ENCODE results near the gene NME4.

NME4 gene

DNA sequence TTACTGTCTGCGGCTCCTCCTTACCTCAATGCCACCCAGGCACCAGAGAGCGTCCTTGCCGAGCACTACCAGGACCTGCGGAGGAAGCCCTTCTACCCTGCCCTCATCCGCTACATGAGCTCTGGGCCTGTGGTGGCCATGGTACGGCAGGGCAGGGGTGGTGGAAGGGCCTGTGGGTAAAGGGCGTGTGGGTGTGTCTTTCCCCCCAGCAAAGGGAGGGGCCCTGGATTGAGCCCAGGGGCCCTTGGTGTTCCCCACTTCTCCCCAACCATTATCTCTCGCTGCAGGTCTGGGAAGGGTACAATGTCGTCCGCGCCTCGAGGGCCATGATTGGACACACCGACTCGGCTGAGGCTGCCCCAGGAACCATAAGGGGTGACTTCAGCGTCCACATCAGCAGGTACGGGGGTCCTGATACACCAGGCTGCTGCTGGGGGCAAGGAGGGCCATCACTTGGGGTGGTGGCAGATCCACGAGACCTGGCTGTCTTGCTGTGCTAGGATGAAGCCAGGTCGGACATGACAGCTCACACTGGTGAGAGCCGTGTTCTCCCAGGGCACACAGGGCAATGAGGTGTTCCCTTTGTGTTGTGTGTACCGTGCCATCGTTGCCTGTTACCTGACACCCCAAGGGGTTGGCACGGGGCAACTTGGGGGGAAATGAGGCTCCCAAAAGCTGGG lies 2.5 kb downstream of the NME4 start:
- H3K9ac ChIP-seq (ENCODE audit: low read depth in 1 of 2, low read length in 2 of 2), result no peak overlapping the region
- H3K36me3 ChIP-seq (ENCODE audit: control insufficient read depth in 1 of 2, insufficient read depth in 2 of 2, low read length in 2 of 2), result peaks cover 0 to 4% of the 10 kb centered on the region in 2 donors
- no peak overlapping the region for H3K27ac ChIP-seq (ENCODE audit: low read depth, low read length)
- no peaks in the 10 kb centered on the region for H3K27me3 ChIP-seq (ENCODE audit: control insufficient read depth in 1 of 2, insufficient read depth in 2 of 2, low read length in 2 of 2)
- peaks cover 8 to 18% of the 10 kb centered on the region in 2 donors for H3K4me1 ChIP-seq (ENCODE audit: control insufficient read depth in 1 of 2, insufficient read depth in 2 of 2, low read length in 2 of 2)
- H3K9me3 ChIP-seq (ENCODE audit: control insufficient read depth in 1 of 2, low read length in 2 of 2), result no peaks in the 10 kb centered on the region
- no peak overlapping the region for H3K4me3 ChIP-seq (ENCODE audit: low read depth in 1 of 2, low read length in 2 of 2)

DNA sequence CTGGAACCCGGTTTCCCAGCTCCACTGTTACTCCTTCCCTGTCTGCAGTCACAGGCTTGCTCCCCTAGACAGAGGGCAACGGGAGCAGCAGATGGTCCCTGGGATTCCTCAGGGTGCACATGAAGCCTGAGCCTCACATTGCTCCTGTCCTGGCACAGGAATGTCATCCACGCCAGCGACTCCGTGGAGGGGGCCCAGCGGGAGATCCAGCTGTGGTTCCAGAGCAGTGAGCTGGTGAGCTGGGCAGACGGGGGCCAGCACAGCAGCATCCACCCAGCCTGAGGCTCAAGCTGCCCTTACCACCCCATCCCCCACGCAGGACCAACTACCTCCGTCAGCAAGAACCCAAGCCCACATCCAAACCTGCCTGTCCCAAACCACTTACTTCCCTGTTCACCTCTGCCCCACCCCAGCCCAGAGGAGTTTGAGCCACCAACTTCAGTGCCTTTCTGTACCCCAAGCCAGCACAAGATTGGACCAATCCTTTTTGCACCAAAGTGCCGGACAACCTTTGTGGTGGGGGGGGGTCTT lies 3.1 kb downstream of the NME4 start:
- Histone ChIP-seq H3K4me3 (ENCODE audit: low read depth in 1 of 2, low read length in 2 of 2) (peak overlapping the region; percentile 73 to 83), H3K27ac (ENCODE audit: low read depth, low read length) (peak overlapping the region; percentile 32), H3K4me1 (ENCODE audit: control insufficient read depth in 1 of 2, insufficient read depth in 2 of 2, low read length in 2 of 2) (peaks cover 11 to 22% of the 10 kb centered on the region in 2 donors), H3K36me3 (ENCODE audit: control insufficient read depth in 1 of 2, insufficient read depth in 2 of 2, low read length in 2 of 2) (peaks cover 0 to 4% of the 10 kb centered on the region in 2 donors), H3K9me3 (ENCODE audit: control insufficient read depth in 1 of 2, low read length in 2 of 2) (no peaks in the 10 kb centered on the region), H3K9ac (ENCODE audit: low read depth in 1 of 2, low read length in 2 of 2) (peak overlapping the region; percentile 74 to 77), H3K27me3 (ENCODE audit: control insufficient read depth in 1 of 2, insufficient read depth in 2 of 2, low read length in 2 of 2) (no peaks in the 10 kb centered on the region)

DNA sequence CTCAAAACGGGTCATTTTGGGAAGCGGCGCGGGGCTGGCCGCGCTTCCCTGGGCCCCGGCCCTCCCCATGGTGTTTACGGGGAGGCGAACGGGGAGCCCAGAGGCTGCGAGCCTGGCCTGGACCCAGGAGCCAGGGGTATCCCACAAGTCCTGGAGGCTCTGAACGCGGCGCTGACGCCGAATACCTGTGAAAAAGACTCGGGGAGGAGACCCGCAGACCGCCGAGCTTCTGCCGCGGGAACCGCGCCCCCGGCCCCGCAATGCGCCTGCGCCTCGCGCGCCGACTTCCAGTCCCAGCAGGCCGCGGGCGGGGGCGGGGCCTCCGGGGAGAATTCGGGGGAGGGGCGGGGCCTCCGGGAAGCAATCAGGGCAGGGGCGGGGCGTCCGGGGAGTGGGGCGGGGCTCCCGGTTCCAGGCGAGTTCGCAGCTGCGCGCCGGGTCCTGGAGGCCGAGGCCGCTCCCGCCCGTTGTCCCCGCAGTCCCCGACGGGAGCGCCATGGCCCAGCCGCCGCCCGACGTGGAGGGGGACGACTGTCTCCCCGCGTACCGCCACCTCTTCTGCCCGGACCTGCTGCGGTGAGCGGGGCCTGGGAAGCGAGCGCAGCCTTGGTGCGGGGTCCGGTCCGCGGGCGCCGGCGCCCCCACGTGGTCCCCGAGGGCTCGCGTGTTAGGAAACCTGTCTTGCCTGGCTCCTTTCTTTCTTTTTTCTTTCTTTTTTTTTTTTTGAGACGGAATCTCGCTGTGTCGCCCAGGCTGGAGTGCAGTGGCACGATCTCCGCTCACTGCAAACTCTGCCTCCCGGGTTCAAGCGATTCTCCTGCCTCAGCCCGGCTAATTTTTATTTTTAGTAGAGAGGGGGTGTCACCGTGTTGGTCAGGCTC lies 4.7 kb downstream of the NME4 start, which contains the start of gene DECR2:
DECR2 (plus strand) TSS at position 418 of the 881 bp plus-strand sequence; CDS start at position 497, 79 bp downstream.
- H3K36me3 ChIP-seq (ENCODE audit: control insufficient read depth in 1 of 2, insufficient read depth in 2 of 2, low read length in 2 of 2), result peaks cover 0 to 4% of the 10 kb centered on the region in 2 donors
- no peaks in the 10 kb centered on the region for H3K9me3 ChIP-seq (ENCODE audit: control insufficient read depth in 1 of 2, low read length in 2 of 2)
- H3K9ac ChIP-seq (ENCODE audit: low read depth in 1 of 2, low read length in 2 of 2), result peak within 1 kb of the TSS; percentile 74 to 77
- peak within 1 kb of the TSS; percentile 86 for H3K27ac ChIP-seq (ENCODE audit: low read depth, low read length)
- peaks cover 17 to 25% of the 10 kb centered on the region in 2 donors for H3K4me1 ChIP-seq (ENCODE audit: control insufficient read depth in 1 of 2, insufficient read depth in 2 of 2, low read length in 2 of 2)
- H3K27me3 ChIP-seq (ENCODE audit: control insufficient read depth in 1 of 2, insufficient read depth in 2 of 2, low read length in 2 of 2), result no peaks in the 10 kb centered on the region
- peak within 1 kb of the TSS; percentile 73 to 86 for H3K4me3 ChIP-seq (ENCODE audit: low read depth in 1 of 2, low read length in 2 of 2)

DNA sequence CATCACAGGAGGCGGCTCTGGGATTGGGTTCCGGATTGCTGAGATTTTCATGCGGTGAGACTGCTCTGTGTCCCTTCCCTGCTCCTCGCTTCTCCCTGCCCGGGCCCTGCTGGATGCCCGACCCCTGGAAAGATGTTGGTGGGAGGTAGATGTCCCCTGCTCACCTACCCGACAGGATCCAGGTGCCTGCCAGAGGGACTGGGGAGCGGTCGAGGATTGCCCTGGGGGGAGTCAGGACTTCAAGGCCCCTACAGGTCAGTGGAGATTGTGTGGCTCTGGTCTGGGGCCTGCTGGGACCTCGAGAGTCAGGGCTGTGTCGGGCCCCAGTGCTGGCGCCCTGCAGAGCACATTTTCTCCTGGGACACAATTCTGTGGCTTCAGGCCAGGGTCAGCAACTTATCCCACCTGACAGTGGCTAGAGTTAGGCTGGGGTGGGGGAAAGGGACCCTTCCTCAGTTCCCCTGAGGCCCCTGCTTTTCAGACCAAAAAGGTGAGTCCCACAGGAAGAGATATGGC lies 8.0 kb downstream of the NME4 start:
- no peaks in the 10 kb centered on the region for H3K27me3 ChIP-seq (ENCODE audit: control insufficient read depth in 1 of 2, insufficient read depth in 2 of 2, low read length in 2 of 2)
- peaks cover 0 to 9% of the 10 kb centered on the region in 2 donors for H3K36me3 ChIP-seq (ENCODE audit: control insufficient read depth in 1 of 2, insufficient read depth in 2 of 2, low read length in 2 of 2)
- peaks cover 16 to 20% of the 10 kb centered on the region in 2 donors for H3K4me1 ChIP-seq (ENCODE audit: control insufficient read depth in 1 of 2, insufficient read depth in 2 of 2, low read length in 2 of 2)
- H3K9ac ChIP-seq (ENCODE audit: low read depth in 1 of 2, low read length in 2 of 2), result no peak overlapping the region
- H3K4me3 ChIP-seq (ENCODE audit: low read depth in 1 of 2, low read length in 2 of 2), result no peak overlapping the region
- no peaks in the 10 kb centered on the region for H3K9me3 ChIP-seq (ENCODE audit: control insufficient read depth in 1 of 2, low read length in 2 of 2)
- H3K27ac ChIP-seq (ENCODE audit: low read depth, low read length), result no peak overlapping the region

DNA sequence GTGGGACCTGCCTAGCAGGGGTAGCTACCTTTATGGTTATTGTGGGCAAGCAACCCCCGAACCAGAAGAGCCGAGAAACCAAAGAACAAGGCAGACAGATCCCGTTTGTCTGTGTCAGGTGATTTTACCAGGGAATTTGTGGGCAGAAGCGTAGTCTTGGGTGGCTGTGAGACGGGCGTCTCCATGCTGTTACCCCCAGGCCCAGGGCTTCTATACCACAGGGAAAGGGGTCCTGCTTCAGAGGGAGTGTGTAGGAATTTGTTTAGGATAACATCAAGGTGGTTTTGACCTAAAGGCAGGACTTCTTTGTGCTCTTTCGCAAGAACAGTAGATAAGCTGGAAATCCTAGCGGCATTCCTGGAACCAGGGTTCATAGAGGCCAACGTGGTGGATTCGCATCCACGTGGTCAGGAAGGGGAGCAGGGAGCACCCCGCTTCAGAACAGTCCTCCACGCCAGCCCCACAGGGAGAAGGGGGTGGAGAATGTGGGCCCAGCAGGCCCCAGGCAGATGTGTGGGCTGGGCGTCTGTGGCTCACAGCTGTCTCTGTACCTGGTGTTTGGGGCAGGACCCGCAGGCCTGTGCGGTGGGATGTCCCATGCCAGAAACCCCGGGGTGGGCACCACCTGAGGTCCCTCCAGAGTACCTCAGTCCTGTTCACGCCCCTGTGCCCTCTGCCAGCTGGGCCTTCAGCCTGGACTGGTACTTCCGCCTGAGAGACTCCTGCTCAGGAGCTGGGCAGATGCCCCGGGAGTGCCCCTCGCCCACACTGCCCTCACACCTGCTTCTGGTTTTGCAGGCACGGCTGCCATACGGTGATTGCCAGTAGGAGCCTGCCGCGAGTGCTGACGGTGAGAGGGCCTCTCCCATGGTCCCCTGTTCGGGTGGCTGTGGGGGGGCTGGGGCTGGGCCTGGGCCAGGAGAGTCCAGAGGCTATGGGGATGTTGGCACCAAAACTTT lies 8.8 kb downstream of the NME4 start:
- H3K9ac ChIP-seq (ENCODE audit: low read depth in 1 of 2, low read length in 2 of 2), result no peak overlapping the region
- peaks cover 0 to 13% of the 10 kb centered on the region in 2 donors for H3K36me3 ChIP-seq (ENCODE audit: control insufficient read depth in 1 of 2, insufficient read depth in 2 of 2, low read length in 2 of 2)
- no peaks in the 10 kb centered on the region for H3K9me3 ChIP-seq (ENCODE audit: control insufficient read depth in 1 of 2, low read length in 2 of 2)
- no peak overlapping the region for H3K4me3 ChIP-seq (ENCODE audit: low read depth in 1 of 2, low read length in 2 of 2)
- H3K4me1 ChIP-seq (ENCODE audit: control insufficient read depth in 1 of 2, insufficient read depth in 2 of 2, low read length in 2 of 2), result peaks cover 9 to 12% of the 10 kb centered on the region in 2 donors
- no peak overlapping the region for H3K27ac ChIP-seq (ENCODE audit: low read depth, low read length)
- no peaks in the 10 kb centered on the region for H3K27me3 ChIP-seq (ENCODE audit: control insufficient read depth in 1 of 2, insufficient read depth in 2 of 2, low read length in 2 of 2)

DNA sequence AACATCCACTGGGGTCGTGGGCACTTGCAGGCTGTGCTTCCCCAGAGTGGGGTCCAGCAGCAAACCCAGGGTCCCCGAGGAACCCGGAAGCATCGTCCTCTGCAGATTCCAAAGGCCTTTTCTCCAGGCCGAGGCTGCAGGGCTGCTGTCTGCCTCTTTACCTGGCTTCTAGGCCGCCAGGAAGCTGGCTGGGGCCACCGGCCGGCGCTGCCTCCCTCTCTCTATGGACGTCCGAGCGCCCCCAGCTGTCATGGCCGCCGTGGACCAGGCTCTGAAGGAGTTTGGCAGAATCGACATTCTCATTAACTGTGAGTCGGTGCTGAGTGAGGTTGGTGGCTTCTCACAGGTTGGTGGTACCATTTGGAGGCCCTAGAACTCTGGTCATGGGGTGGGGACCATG lies 10.3 kb downstream of the NME4 start:
- no peaks in the 10 kb centered on the region for H3K27me3 ChIP-seq (ENCODE audit: control insufficient read depth in 1 of 2, insufficient read depth in 2 of 2, low read length in 2 of 2)
- H3K36me3 ChIP-seq (ENCODE audit: control insufficient read depth in 1 of 2, insufficient read depth in 2 of 2, low read length in 2 of 2), result peaks cover 0 to 27% of the 10 kb centered on the region in 2 donors
- H3K4me1 ChIP-seq (ENCODE audit: control insufficient read depth in 1 of 2, insufficient read depth in 2 of 2, low read length in 2 of 2), result peaks cover 9 to 12% of the 10 kb centered on the region in 2 donors
- no peak overlapping the region for H3K9ac ChIP-seq (ENCODE audit: low read depth in 1 of 2, low read length in 2 of 2)
- H3K4me3 ChIP-seq (ENCODE audit: low read depth in 1 of 2, low read length in 2 of 2), result no peak overlapping the region
- H3K9me3 ChIP-seq (ENCODE audit: control insufficient read depth in 1 of 2, low read length in 2 of 2), result no peaks in the 10 kb centered on the region
- H3K27ac ChIP-seq (ENCODE audit: low read depth, low read length), result no peak overlapping the region

DNA sequence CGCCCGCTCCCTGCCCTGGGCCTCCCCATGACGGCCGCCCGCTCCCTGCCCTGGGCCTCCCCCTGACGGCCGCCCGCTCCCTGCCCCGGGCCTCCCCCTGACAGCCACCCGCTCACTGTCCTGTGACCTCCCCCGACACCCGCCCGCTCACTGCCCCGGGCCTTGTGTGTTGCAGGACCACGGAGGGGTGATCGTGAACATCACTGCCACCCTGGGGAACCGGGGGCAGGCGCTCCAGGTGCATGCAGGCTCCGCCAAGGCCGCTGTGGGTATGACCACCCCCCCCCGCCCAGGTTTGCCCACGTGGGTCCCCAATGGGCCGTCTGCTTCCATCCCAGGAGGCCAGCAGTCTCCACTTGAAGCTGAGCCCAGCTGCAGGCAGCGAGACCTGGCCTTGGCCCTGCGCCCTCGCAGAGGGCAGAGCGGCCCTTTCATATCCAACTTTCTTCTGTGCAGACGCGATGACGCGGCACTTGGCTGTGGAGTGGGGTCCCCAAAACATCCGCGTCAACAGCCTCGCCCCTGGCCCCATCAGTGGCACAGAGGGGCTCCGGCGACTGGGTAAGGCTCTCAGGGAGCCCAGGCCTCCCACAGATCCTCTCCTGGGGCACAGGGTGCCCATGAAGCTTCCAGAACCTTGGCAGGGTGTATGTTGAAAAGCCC lies 13.6 kb downstream of the NME4 start:
- Histone ChIP-seq H3K27ac (ENCODE audit: low read depth, low read length) (no peak overlapping the region), H3K4me3 (ENCODE audit: low read depth in 1 of 2, low read length in 2 of 2) (no peak overlapping the region), H3K36me3 (ENCODE audit: control insufficient read depth in 1 of 2, insufficient read depth in 2 of 2, low read length in 2 of 2) (peaks cover 0 to 28% of the 10 kb centered on the region in 2 donors), H3K4me1 (ENCODE audit: control insufficient read depth in 1 of 2, insufficient read depth in 2 of 2, low read length in 2 of 2) (peaks cover 2 to 3% of the 10 kb centered on the region in 2 donors), H3K9ac (ENCODE audit: low read depth in 1 of 2, low read length in 2 of 2) (no peak overlapping the region), H3K27me3 (ENCODE audit: control insufficient read depth in 1 of 2, insufficient read depth in 2 of 2, low read length in 2 of 2) (no peaks in the 10 kb centered on the region), H3K9me3 (ENCODE audit: control insufficient read depth in 1 of 2, low read length in 2 of 2) (no peaks in the 10 kb centered on the region)

DNA sequence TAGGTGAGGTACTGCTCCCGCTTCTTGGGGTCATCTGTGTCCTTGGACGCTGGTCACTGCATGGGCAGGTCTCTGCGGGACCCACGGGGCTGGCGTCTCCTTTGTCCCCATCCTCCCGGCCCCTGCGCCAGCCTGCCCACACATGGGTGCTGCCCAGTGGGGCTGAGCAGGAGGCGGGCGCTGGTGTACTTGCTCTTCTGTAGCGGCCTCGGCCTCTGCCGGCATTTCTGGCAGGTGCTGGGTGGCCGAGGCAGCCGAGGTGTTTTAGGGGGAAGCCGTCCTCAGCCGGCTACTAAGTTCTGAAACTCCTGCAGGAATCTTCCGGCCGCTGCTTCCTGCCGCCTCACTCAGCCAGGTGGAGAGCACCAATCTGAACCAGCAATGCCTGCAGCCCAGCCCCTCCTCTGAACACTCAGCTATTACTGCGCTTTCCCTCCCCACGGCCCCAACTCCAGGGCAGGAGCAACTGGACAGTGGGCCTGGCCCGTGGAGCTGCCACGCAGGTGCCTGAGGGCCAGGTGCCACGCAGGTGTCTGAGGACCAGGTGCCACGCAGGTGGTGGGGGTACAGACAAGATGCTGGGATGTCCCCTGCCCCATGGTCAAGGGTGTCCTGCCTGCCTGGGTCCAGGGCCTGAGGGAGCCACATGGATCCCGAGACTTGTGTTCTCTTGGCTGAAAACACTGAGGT lies 14.7 kb downstream of the NME4 start:
- Histone ChIP-seq H3K9ac (ENCODE audit: low read depth in 1 of 2, low read length in 2 of 2) (no peak overlapping the region), H3K4me3 (ENCODE audit: low read depth in 1 of 2, low read length in 2 of 2) (no peak overlapping the region), H3K27ac (ENCODE audit: low read depth, low read length) (no peak overlapping the region), H3K27me3 (ENCODE audit: control insufficient read depth in 1 of 2, insufficient read depth in 2 of 2, low read length in 2 of 2) (no peaks in the 10 kb centered on the region), H3K4me1 (ENCODE audit: control insufficient read depth in 1 of 2, insufficient read depth in 2 of 2, low read length in 2 of 2) (no peaks in the 10 kb centered on the region), H3K9me3 (ENCODE audit: control insufficient read depth in 1 of 2, low read length in 2 of 2) (no peaks in the 10 kb centered on the region), H3K36me3 (ENCODE audit: control insufficient read depth in 1 of 2, insufficient read depth in 2 of 2, low read length in 2 of 2) (peaks cover 0 to 28% of the 10 kb centered on the region in 2 donors)

All from duodenal mucosa (tissue), 2 donors.